Loucy (cell line): ENCODE results near the gene PRKCQ.

Experiments
- H2AFZ ChIP-seq: fragments of 200-600 bp; sonication (generic); 2 replicates; pipeline ENCODE4 v1.6.0; 2016; ENCODE audit warnings: antibody characterized with exemption, mild to moderate bottlenecking, low read length, moderate library complexity
- H3F3A ChIP-seq: fragments of 200-600 bp; 2 replicates; pipeline ENCODE4 v1.6.0; 2016; ENCODE audit warnings: antibody characterized with exemption, low read depth, mild to moderate bottlenecking
- H3K27me3 ChIP-seq: fragments of 200-600 bp; sonication (generic); 2 replicates; pipeline ENCODE4 v1.6.1; 2014; ENCODE audit warnings: low read length, mild to moderate bottlenecking; ENCODE audit not compliant: insufficient read depth, poor library complexity, severe bottlenecking
- H3K36me3 ChIP-seq: fragments of 200-600 bp; sonication (generic); 2 replicates; pipeline ENCODE4 v1.6.1; 2016; ENCODE audit warnings: low read length; ENCODE audit not compliant: insufficient read depth
- H3K4me1 ChIP-seq: fragments of 200-600 bp; sonication (generic); 2 replicates; pipeline ENCODE4 v1.5.1; 2014; ENCODE audit warnings: low read length, mild to moderate bottlenecking; ENCODE audit not compliant: insufficient read depth, poor library complexity, severe bottlenecking
- H3K4me2 ChIP-seq: fragments of 200-600 bp; sonication (generic); 2 replicates; pipeline ENCODE4 v1.6.0; 2014; ENCODE audit warnings: antibody characterized with exemption, low read length, low read depth, mild to moderate bottlenecking; ENCODE audit not compliant: poor library complexity, severe bottlenecking
- H3K4me3 ChIP-seq: fragments of 200-600 bp; sonication (generic); 2 replicates; pipeline ENCODE4 v1.5.1; 2014; ENCODE audit warnings: low read length, mild to moderate bottlenecking, mixed read lengths; ENCODE audit not compliant: poor library complexity, severe bottlenecking
- H3K79me2 ChIP-seq: fragments of 200-600 bp; sonication (generic); 2 replicates; pipeline ENCODE4 v1.6.1; 2014; ENCODE audit warnings: low read length; ENCODE audit not compliant: insufficient read depth
- H3K9ac ChIP-seq: fragments of 200-600 bp; sonication (generic); 2 replicates; pipeline ENCODE4 v1.6.0; 2014; ENCODE audit warnings: mild to moderate bottlenecking, low read depth, low read length, moderate library complexity; ENCODE audit not compliant: poor library complexity, severe bottlenecking
- H3K9me2 ChIP-seq: fragments of 200-600 bp; sonication (generic); replicated peaks from 2 replicates; pipeline ENCODE4 v1.6.1; 2016; ENCODE audit warnings: low read depth, low read length, mixed read lengths
- H3K9me3 ChIP-seq: fragments of 200-600 bp; sonication (generic); 2 replicates; pipeline ENCODE4 v1.6.1; 2014; ENCODE audit warnings: mild to moderate bottlenecking, antibody characterized with exemption, low read length, low read depth; ENCODE audit not compliant: insufficient read depth
- H4K20me1 ChIP-seq: fragments of 200-600 bp; sonication (generic); 2 replicates; pipeline ENCODE4 v1.6.0; 2014; ENCODE audit warnings: antibody characterized with exemption, low read length, mild to moderate bottlenecking; ENCODE audit not compliant: insufficient read depth, poor library complexity, severe bottlenecking
- EZH2phosphoT487 ChIP-seq: fragments of 200-600 bp; IDR thresholded peaks from 2 replicates; pipeline ENCODE4 v1.6.1; 2018; ENCODE audit warnings: antibody characterized with exemption, mild to moderate bottlenecking, moderate library complexity, borderline replicate concordance
- TF ChIP-seq, protein P1 (sequence below): fragments of 200-600 bp; sonication (generic); conservative IDR thresholded peaks from 2 replicates; pipeline ENCODE4 v1.5.1; 2014; ENCODE audit warnings: mild to moderate bottlenecking, antibody characterized with exemption, low read length

The PRKCQ gene

GRCh38 chr10:6595499-6595898 is 15.4 kb upstream of the PRKCQ start:
- no peak overlapping the region for H3K4me3 ChIP-seq
- no peaks in the 10 kb centered on the region for H3K9me2 ChIP-seq
- H3K27me3 ChIP-seq, result no peaks in the 10 kb centered on the region
- peaks cover 71% of the 10 kb centered on the region for H3K4me1 ChIP-seq
- no peaks in the 10 kb centered on the region for H4K20me1 ChIP-seq
- H3K9ac ChIP-seq, result no peak overlapping the region
- TF ChIP-seq EZH2phosphoT487, result no peak
- H3K4me2 ChIP-seq, result no peak overlapping the region
- H3K79me2 ChIP-seq, result no peaks in the 10 kb centered on the region
- H3K9me3 ChIP-seq, result no peaks in the 10 kb centered on the region
- peaks cover 11% of the 10 kb centered on the region; the same call in 1 of the 2 replicates for H3F3A ChIP-seq
- no peak overlapping the region for H2AFZ ChIP-seq
- no peaks in the 10 kb centered on the region for H3K36me3 ChIP-seq

DNA sequence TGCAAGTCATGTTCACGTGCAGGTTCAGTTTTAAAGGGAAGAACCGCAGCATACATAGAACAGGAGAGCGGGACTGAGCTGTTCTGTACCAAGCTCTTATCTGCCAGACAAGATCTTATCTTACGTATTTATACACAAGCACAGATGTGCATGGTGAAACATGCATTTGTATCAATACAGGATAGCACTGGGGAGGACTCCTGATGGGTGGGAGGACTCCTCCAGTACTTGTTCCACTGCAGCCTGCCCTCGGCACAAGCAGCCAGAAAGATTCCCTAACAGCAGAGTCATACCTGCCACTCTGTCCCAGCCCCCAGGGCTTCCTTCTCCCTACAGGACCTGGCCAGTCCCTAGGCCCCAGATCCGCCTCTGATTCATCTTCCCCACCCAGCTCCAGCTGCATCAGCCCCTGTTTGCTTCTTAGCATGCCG is 13.2 kb upstream of the PRKCQ start:
- H3F3A ChIP-seq, result peaks cover 11% of the 10 kb centered on the region; the same call in 1 of the 2 replicates
- no peak overlapping the region for H2AFZ ChIP-seq
- H4K20me1 ChIP-seq, result no peaks in the 10 kb centered on the region
- H3K4me3 ChIP-seq, result peak overlapping the region; percentile 57
- H3K9me2 ChIP-seq, result no peaks in the 10 kb centered on the region
- H3K27me3 ChIP-seq, result no peaks in the 10 kb centered on the region
- H3K36me3 ChIP-seq, result no peaks in the 10 kb centered on the region
- H3K79me2 ChIP-seq, result no peaks in the 10 kb centered on the region
- no peaks in the 10 kb centered on the region for H3K9me3 ChIP-seq
- H3K4me1 ChIP-seq, result peaks cover 61% of the 10 kb centered on the region
- no peak for TF ChIP-seq EZH2phosphoT487
- TF ChIP-seq, protein P1, sequence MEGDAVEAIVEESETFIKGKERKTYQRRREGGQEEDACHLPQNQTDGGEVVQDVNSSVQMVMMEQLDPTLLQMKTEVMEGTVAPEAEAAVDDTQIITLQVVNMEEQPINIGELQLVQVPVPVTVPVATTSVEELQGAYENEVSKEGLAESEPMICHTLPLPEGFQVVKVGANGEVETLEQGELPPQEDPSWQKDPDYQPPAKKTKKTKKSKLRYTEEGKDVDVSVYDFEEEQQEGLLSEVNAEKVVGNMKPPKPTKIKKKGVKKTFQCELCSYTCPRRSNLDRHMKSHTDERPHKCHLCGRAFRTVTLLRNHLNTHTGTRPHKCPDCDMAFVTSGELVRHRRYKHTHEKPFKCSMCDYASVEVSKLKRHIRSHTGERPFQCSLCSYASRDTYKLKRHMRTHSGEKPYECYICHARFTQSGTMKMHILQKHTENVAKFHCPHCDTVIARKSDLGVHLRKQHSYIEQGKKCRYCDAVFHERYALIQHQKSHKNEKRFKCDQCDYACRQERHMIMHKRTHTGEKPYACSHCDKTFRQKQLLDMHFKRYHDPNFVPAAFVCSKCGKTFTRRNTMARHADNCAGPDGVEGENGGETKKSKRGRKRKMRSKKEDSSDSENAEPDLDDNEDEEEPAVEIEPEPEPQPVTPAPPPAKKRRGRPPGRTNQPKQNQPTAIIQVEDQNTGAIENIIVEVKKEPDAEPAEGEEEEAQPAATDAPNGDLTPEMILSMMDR, result no peak
- peak overlapping the region; percentile 55 for H3K9ac ChIP-seq
- H3K4me2 ChIP-seq, result peak overlapping the region; percentile 77

DNA sequence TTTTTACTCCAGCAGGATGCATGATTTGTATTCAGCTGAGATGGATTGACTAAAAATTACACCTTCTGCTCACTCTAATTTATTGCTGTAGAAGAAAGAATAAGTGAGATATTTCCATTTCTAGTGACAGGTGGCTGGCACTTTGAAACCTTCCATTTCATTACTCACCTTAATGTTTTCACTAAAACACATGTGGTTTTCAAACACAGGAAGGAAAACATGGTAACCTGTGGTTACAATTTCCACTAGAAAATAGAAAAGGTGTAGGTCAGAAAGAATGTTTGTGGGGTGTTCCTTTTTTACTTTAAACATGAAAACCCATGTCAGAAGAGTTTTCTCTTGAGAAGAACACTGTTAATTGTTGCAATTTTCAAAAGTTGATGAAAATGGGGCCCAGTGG is 12.0 kb upstream of the PRKCQ start:
- Histone ChIP-seq H3K9me3 (no peaks in the 10 kb centered on the region), H3K9ac (peak overlapping the region; percentile 55), H3K9me2 (no peaks in the 10 kb centered on the region), H3K79me2 (no peaks in the 10 kb centered on the region), H2AFZ (no peak overlapping the region), H3K36me3 (no peaks in the 10 kb centered on the region), H3K27me3 (no peaks in the 10 kb centered on the region), H3K4me3 (peak overlapping the region; percentile 57), H4K20me1 (no peaks in the 10 kb centered on the region), H3K4me1 (peaks cover 59% of the 10 kb centered on the region), H3K4me2 (peak overlapping the region; percentile 77), H3F3A (peaks cover 11% of the 10 kb centered on the region; the same call in 1 of the 2 replicates)
- no peak for TF ChIP-seq EZH2phosphoT487
- TF ChIP-seq, protein P1, result no peak

GRCh38 chr10:6591668-6592067 is 11.6 kb upstream of the PRKCQ start:
- H3K4me2 ChIP-seq, result peak overlapping the region; percentile 77
- H3K9ac ChIP-seq, result peak overlapping the region; percentile 55
- peaks cover 61% of the 10 kb centered on the region for H3K4me1 ChIP-seq
- TF ChIP-seq, protein P1, result no peak
- H2AFZ ChIP-seq, result no peak overlapping the region
- no peaks in the 10 kb centered on the region for H3K36me3 ChIP-seq
- H3K4me3 ChIP-seq, result peak overlapping the region; percentile 57
- no peaks in the 10 kb centered on the region for H3K79me2 ChIP-seq
- no peaks in the 10 kb centered on the region for H3K9me2 ChIP-seq
- H3F3A ChIP-seq, result peaks cover 11% of the 10 kb centered on the region; the same call in 1 of the 2 replicates
- no peaks in the 10 kb centered on the region for H4K20me1 ChIP-seq
- no peaks in the 10 kb centered on the region for H3K9me3 ChIP-seq
- no peaks in the 10 kb centered on the region for H3K27me3 ChIP-seq
